HUES48 (cell line): Measurements from ENCODE around the gene RDH11.
"Not testable (repeated sequence)": the region's sequence is repeated elsewhere in the genome, so short reads cannot be mapped to it uniquely, and the experiment has no call there.

Experiments used
- H3K27ac ChIP-seq: one replicate; pipeline ENCODE4 v1.7.0; 2013; ENCODE audit warnings: low read depth, low read length, inconsistent platforms
- H3K27me3 ChIP-seq: 2 replicates; pipeline ENCODE4 v1.6.1; 2013; ENCODE audit warnings: mild to moderate bottlenecking, low read length; ENCODE audit not compliant: control insufficient read depth, insufficient read depth
- H3K36me3 ChIP-seq: 2 replicates; pipeline ENCODE4 v1.6.1; 2013; ENCODE audit warnings: low read length; ENCODE audit not compliant: control insufficient read depth, insufficient read depth
- H3K4me1 ChIP-seq: 2 replicates; pipeline ENCODE4 v1.6.1; 2013; ENCODE audit warnings: mild to moderate bottlenecking, low read length; ENCODE audit not compliant: control insufficient read depth, insufficient read depth
- H3K4me3 ChIP-seq: 2 replicates; pipeline ENCODE4 v1.5.1; 2013; ENCODE audit warnings: mild to moderate bottlenecking, low read depth, low read length
- H3K9ac ChIP-seq: 2 replicates; pipeline ENCODE4 v1.6.1; 2013; ENCODE audit warnings: mild to moderate bottlenecking, low read depth, low read length, moderate library complexity
- H3K9me3 ChIP-seq: 2 replicates; pipeline ENCODE4 v1.6.1; 2013; ENCODE audit warnings: low read length; ENCODE audit not compliant: control insufficient read depth, insufficient read depth

Gene RDH11

GRCh38 chr14:67703997-67704396 lies 8.4 kb upstream of the RDH11 start:
- no peaks in the 10 kb centered on the region for H3K36me3 ChIP-seq
- H3K4me3 ChIP-seq: no peak overlapping the region
- no peaks in the 10 kb centered on the region for H3K27me3 ChIP-seq
- peaks cover 7% of the 10 kb centered on the region; the same call in 1 of the 2 replicates for H3K9me3 ChIP-seq
- no peak overlapping the region for H3K9ac ChIP-seq
- no peak overlapping the region for H3K27ac ChIP-seq
- no peaks in the 10 kb centered on the region for H3K4me1 ChIP-seq

GRCh38 chr14:67701492-67701891 lies 5.9 kb upstream of the RDH11 start, which contains the start of gene RDH12:
Gene RDH12, plus strand, starts transcription at chr14:67701886. Its CDS starts 20,757 bp downstream, at chr14:67722643.
- H3K27ac ChIP-seq, H3K9ac ChIP-seq, H3K9me3 ChIP-seq, H3K27me3 ChIP-seq, H3K4me3 ChIP-seq, H3K4me1 ChIP-seq, H3K36me3 ChIP-seq: not testable (repeated sequence)

GRCh38 chr14:67698179-67698578 lies 2.6 kb upstream of the RDH11 start:
- no peak overlapping the region for H3K4me3 ChIP-seq
- H3K27me3 ChIP-seq: peaks cover 9% of the 10 kb centered on the region
- no peak overlapping the region for H3K27ac ChIP-seq
- H3K9me3 ChIP-seq: no peaks in the 10 kb centered on the region
- H3K4me1 ChIP-seq: no peaks in the 10 kb centered on the region
- H3K36me3 ChIP-seq: peaks cover 7% of the 10 kb centered on the region
- H3K9ac ChIP-seq: no peak overlapping the region

- Histone ChIP-seq H3K36me3 (peaks cover 19% of the 10 kb centered on the region), H3K4me1 (no peaks in the 10 kb centered on the region), H3K9me3 (no peaks in the 10 kb centered on the region), H3K4me3 (no peak overlapping the region), H3K9ac (no peak overlapping the region), H3K27me3 (peaks cover 9% of the 10 kb centered on the region), H3K27ac (no peak overlapping the region)
Observed at GRCh38 chr14:67697006-67697405, 1.4 kb upstream of the RDH11 start.

- peaks cover 9% of the 10 kb centered on the region for H3K27me3 ChIP-seq
- peaks cover 40% of the 10 kb centered on the region for H3K36me3 ChIP-seq
- peak overlapping the region; percentile 80 for H3K27ac ChIP-seq
- peak overlapping the region; percentile 93 for H3K4me3 ChIP-seq
- H3K9me3 ChIP-seq: no peaks in the 10 kb centered on the region
- no peaks in the 10 kb centered on the region for H3K4me1 ChIP-seq
- H3K9ac ChIP-seq: peak overlapping the region; percentile 81
Observed at GRCh38 chr14:67694791-67695393, 672 bp downstream of the RDH11 start.

GRCh38 chr14:67690011-67690410 lies 5.6 kb downstream of the RDH11 start:
- H3K4me3 ChIP-seq: no peak overlapping the region
- no peaks in the 10 kb centered on the region for H3K27me3 ChIP-seq
- H3K27ac ChIP-seq: no peak overlapping the region
- H3K36me3 ChIP-seq: peaks cover 87% of the 10 kb centered on the region
- H3K4me1 ChIP-seq: no peaks in the 10 kb centered on the region
- H3K9me3 ChIP-seq: no peaks in the 10 kb centered on the region
- H3K9ac ChIP-seq: no peak overlapping the region

GRCh38 chr14:67683842-67684241 lies 11.7 kb downstream of the RDH11 start:
- H3K36me3 ChIP-seq: peaks cover 91% of the 10 kb centered on the region

GRCh38 chr14:67680941-67681340 lies 14.6 kb downstream of the RDH11 start:
- no peak overlapping the region for H3K4me3 ChIP-seq
- no peaks in the 10 kb centered on the region for H3K27me3 ChIP-seq
- H3K36me3 ChIP-seq: peaks cover 89% of the 10 kb centered on the region
- no peak overlapping the region for H3K27ac ChIP-seq
- H3K9ac ChIP-seq: no peak overlapping the region
- no peaks in the 10 kb centered on the region for H3K4me1 ChIP-seq
- H3K9me3 ChIP-seq: no peaks in the 10 kb centered on the region

More at GRCh38 chr14:67683842-67684241, 11.7 kb downstream of the RDH11 start:
- no peaks in the 10 kb centered on the region for H3K4me1 ChIP-seq
- no peak overlapping the region for H3K27ac ChIP-seq
- H3K9ac ChIP-seq: no peak overlapping the region
- H3K4me3 ChIP-seq: no peak overlapping the region
- no peaks in the 10 kb centered on the region for H3K27me3 ChIP-seq
- no peaks in the 10 kb centered on the region for H3K9me3 ChIP-seq

GRCh38 chr14:67680121-67680602 lies 15.4 kb downstream of the RDH11 start:
- Histone ChIP-seq H3K36me3 (peaks cover 81% of the 10 kb centered on the region), H3K4me3 (no peak overlapping the region), H3K9ac (no peak overlapping the region), H3K9me3 (no peaks in the 10 kb centered on the region), H3K27me3 (no peaks in the 10 kb centered on the region), H3K27ac (no peak overlapping the region), H3K4me1 (no peaks in the 10 kb centered on the region)

- Histone ChIP-seq H3K27ac (no peak overlapping the region), H3K27me3 (no peaks in the 10 kb centered on the region), H3K36me3 (peaks cover 69% of the 10 kb centered on the region), H3K4me1 (no peaks in the 10 kb centered on the region), H3K9me3 (no peaks in the 10 kb centered on the region), H3K4me3 (no peak overlapping the region), H3K9ac (no peak overlapping the region)
Observed at GRCh38 chr14:67679006-67679405, 16.6 kb downstream of the RDH11 start.

GRCh38 chr14:67675219-67675582 lies 20.4 kb downstream of the RDH11 start:
- H3K27ac ChIP-seq: peak overlapping the region; percentile 99
- peak overlapping the region; percentile 96 for H3K4me3 ChIP-seq
- H3K9ac ChIP-seq: 0 out of 2 replicates have a peak overlapping the region, but pooled peaks have one; percentile 99
- H3K27me3 ChIP-seq: no peaks in the 10 kb centered on the region
- H3K36me3 ChIP-seq: peaks cover 34% of the 10 kb centered on the region
- H3K9me3 ChIP-seq: no peaks in the 10 kb centered on the region
- peaks cover 7% of the 10 kb centered on the region; the same call in 1 of the 2 replicates for H3K4me1 ChIP-seq
